NAMALWA (cell line): ENCODE data around the gene ATF7.

ENCODE experiments used
- DNase-seq: peaks from one replicate; pipeline ENCODE4 v3.0.0-alpha.2; 2015; ENCODE audit warnings: low spot score

The ATF7 gene

DNA sequence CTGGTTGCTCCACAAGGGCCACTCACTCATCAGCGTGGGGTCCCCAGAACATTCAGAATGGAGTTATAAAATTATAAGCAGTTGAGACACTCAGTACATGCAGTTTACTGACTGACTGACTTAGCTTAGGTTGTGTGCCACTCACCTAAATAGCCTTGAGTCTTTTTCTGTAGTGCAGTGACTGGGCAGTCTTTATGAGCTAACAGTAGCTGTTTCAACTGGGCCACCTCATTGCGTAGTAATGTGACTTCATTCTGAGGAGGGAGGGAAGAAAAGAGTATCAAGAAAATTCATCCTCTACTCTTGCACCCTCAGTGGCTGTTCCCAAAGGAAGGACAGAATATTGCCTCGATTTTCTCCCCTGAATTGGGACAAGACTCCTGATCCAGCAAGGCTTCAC lies 103.1 kb downstream of the ATF7 start:
- DNase-seq, result no peak

DNA sequence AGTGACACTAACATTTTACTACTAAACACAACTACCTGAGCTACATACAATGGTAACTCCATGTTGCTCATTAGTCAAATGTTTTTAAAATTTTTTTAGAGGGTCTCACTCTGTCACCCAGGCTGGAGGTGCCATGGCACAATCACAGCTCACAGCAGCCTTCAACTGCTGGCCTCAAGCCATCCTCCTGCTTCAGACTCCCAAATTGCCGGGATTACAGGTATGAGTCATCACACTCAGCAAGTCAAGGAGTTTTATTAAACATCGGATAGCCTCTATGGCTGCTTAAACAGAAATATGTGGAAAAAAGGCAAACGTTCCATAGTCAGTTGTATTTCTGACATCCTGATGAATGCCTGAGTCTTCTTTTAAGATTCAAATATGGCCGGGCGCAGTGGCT lies 107.8 kb downstream of the ATF7 start:
- DNase-seq, result no peak

DNA sequence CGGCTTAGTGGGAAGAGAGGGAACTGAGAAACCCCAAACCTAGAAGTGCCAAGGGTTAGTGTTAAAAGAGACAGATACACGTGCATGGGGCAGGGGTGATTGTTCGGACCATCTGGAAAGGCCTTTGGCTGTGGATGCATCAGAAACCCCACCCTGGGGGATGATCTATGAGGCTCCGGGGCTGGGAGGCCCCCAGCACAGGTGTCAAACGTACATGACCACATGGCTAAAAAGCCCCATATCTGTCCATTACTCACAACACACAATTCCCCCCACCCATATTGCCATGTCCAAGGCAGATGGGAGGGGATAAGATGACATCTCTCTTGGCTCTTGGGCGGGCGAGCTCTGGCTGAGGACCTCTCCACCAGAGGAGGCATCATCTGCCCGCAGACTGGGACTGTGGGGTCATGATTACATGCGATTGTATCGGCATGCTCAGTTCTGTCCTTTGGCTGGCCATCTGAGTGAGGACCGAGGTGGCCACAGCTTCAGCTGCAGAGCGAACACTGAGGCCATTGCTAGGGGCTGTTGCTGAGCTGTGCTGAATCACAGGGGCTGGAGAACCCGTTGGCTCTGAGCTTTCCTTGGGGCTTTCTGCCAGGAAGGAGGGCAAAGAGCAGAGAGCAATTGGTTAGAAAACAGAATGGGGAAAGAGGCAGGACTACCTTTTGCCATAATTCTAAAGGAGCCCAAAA lies 109.3 kb downstream of the ATF7 start:
- DNase-seq, result no peak

DNA sequence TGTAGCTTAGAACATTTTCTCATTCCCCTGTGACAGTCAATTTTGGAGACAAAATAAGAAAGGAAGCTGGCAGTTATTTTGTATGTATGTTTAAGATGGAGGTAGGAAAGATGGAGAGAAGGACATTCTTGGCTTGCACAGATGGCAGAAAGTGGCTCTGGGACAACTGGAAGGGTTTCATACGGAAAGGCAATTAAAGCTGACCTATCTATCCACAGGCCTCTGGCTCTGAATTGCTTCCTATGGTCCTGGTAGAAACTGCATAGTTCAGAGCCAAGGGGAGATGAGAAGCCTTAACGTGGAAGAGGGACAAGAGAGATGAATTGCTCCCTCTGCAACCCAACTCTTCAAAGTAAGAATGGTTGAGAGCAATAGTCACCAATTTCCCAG lies 110.9 kb downstream of the ATF7 start:
- no peak for DNase-seq

DNA sequence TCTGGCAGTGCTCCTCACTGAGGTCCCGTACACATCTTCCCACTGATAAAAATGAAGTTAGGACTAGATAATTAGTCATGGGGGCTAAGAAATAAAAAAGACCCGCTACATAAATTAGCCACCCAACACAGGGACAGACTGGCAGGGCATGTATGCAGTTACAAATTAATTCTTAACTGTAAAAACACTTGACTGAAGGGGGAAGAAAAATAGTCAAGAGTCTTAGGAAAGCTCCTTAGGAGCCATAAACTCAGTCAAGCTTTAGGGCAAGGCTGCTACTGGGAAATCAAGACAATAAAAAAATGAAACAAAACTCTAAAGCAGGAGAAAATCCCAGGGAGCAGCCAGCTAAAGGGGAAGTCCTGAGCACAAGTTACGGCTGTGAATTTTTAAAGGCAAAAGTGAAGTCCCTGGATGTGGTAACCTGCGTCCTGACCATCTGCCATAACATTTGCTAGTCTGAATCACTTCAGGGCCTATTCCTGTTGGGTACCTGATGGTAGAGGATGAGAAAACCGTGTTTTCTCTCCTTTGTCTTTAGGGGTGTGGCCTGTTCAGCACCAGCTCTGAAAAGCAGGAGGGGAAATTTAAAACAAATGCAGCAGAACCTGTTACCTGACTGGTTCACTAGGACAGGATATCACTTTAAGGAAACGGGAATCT lies 111.4 kb downstream of the ATF7 start:
- DNase-seq, result no peak

DNA sequence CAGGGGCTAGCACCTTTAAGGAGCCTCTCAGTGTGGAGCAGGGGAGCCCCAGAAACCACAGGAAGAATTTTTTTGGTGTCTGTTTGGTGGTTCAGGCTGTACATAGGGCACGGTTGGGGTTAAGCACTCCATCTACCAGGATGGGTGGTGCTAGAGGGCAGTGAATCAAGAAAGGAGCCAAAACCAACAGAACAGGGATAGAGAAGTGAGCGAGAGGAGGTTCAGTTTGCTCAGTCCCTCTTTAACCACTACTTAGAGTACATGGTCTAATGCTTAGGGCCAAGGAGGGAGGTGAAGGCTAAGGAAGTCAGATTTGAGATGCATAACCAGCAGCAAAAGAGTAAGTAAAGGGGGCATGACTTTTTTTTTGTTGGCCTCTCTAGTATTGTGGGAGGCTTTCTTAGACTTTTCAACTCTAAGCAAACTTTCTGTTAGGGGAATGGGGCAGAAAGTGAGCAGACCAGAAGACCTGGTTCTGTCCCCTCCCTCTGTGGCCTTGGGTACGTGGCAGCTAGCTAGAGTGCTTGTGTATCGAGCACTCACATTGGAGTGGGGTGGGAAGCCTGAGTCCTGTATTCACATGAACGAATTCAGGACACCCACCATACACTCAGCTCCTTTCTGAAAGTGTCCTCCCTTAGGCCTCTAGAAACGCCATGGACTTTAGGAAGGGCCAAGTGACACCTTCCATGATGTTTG lies 112.3 kb downstream of the ATF7 start:
- no peak for DNase-seq

DNA sequence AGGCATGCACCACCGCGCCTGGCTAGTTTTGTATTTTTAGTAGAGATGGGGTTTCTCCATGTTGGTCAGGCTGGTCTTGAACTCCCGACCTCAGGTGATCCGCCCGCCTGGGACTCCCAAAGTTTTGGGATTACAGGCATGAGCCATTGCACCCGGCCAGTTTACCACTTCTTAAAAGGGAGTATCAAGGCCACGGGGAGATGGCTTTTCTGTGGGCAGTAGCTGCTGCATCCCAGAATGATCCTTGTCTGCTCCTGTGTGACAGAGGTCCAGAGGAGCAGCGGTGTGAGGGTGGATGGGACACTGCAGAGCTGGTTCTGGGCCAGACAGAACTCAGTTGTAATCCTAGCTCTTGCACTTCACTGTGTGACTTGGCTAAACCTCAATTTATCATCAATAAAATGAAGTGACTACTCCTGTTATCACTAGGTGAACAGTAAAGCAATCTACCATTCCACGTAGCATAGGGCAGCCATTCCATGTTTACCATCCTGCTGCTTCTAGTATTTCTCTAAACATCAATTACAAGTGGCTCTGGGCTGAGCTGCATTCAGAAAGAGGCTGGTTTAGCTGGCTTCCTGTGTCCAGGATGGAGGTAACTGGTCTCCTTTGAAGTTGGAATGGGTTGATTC lies 115.9 kb downstream of the ATF7 start:
- DNase-seq, result no peak

DNA sequence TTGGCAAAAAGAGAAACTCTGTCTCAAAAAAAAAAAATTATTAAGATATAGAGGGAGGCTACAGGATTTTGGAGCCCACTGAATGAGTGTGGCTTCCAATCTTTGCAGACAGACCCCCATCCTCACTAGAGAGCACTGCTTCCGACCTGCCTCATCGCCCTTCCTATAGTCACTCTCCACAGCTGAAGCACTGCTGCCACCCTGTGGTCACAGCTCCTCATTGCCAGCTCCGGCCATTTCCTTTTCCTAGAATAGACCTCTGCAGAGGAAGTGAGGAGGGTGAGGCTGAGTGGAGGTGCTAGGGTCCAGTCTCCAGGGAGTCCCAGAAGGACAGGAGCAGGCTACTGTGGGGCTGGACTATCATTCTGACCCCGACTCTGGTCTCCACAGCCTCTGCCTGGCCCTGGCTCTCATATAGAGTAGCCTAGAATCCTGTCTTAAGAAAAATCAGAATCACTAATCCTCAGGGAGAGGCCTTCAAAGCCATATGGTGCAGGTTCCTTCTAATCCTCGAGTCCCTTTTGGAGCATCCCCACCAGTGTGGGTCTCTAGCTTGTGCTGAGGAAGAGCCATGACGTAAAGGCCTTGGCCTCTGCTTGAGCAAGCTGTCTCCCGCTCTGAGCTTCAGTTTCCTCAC lies 117.5 kb downstream of the ATF7 start:
- peak; percentile 92 for DNase-seq

DNA sequence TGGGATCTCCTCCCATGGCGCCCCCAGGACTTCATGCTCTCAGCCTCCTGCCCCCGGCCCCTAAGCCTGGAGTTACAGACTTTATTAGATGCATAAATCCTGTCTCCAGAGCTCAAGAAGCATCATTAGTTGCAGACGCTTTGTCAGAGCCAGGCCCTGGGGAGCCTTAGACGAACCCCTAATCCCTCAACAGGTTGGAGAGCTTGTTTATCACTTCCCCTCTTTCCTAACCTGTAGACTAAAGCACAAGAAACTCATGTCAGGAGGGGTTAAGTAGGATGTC lies 118.6 kb downstream of the ATF7 start:
- DNase-seq, result no peak

DNA sequence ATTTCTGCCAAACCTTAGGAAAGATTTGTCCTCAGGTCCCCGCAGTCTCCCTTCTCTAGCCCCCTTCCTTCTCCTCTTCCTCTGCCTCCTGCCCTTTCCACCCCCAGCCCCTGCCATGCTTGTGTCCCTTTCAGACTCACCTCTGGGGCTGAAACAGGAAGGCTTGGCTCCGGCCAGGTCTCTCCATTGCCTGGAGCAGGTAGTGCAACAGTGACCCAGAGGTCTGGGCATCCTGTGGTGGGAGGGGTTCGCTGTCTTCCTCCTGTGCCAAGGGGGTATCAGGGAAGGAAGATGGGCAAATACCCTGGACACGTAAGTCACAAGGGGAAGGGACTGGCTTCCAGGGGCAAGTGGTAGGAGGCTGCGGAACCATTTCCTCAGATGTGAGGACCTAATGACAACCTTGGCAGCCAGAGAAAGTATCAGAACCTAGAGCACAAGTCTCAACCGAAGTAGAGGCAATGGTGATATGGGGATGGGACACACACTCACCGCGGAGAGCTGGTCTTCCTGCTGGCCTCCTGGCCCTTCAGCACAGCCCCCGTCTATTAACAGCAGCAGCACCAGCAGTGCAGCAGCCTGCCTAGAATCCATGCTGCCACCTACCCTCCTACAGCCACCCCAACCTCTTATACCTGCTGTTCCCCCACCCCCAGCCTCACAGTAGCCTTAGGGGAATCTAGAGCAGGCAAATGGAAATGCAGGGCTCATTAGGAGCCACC lies 119.1 kb downstream of the ATF7 start, which contains the start of gene NPFF:
NPFF (minus strand) TSS at position 604 of the 722 bp plus-strand sequence; CDS start at position 594, 10 bp downstream.
- DNase-seq, result no peak

DNA sequence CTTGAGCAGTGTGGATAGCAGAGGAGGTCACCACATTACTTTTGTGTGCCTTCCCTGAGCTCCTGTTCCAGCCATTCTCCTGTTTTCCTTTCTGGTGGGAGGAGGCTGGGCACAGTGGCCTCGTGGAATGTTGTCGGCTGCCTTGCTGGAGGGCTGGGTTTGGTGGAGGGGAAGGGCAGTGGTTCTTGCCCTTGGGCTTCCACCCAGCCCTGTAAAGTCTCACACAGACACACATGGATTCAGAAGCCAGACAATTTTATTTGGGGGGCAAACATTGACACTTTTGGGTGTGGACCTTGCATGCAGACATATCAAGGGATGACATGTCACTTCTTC lies 119.8 kb downstream of the ATF7 start:
- DNase-seq, result no peak

DNA sequence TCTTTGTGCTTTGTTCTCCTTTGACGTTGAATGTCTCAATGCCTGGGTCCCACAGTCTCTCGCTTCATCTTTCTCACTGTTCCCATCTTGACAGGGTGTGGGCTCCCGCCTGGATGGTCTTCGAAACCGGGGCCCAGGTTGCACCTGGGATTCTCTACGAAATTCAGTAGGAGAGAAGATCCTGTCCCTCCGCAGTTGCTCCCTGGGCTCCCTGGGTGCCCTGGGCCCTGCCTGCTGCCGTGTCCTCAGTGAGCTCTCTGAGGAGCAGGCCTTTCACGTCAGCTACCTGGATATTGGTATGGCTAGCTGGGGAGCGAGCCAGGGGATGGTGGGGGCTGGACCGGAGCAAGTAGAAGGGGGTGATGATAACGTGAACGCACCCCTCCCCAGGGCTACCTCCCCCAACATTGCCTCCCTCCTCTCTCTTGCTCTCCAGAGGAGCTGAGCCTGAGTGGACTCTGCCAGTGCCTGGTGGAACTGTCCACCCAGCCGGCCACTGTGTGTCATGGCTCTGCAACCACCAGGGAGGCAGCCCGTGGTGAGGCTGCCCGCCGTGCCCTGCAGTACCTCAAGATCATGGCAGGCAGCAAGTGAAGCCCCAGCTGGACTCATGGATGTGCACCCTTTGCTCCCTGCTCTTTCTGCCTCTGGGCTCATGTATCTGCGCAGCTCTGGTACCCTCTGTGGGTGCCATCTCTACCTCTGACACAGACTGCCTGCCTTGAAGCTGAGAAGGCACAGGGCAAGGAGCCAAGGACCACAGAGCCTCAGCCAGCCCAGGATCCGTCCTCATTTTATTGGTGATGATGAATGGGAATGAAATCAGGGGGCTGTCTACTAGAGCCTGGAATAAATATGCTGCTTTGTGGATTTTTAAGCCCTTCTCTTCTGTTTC lies 120.4 kb downstream of the ATF7 start:
- no peak for DNase-seq

DNA sequence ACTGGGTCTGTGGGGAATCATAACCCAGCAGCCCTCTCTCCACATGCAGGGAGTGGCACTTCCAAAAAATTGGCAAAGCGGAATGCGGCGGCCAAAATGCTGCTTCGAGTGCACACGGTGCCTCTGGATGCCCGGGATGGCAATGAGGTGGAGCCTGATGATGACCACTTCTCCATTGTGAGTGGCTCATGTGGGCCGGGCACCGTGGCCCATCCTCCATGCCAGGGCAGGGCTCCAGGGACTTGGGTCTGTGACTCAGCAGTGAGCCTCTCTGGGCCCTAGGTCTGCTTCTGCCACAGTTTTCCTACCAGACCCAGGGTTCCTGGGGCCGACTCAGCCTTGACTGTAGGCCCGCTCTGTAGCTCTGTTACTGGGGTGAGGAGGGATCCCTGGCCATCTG lies 121.1 kb downstream of the ATF7 start:
- no peak for DNase-seq

DNA sequence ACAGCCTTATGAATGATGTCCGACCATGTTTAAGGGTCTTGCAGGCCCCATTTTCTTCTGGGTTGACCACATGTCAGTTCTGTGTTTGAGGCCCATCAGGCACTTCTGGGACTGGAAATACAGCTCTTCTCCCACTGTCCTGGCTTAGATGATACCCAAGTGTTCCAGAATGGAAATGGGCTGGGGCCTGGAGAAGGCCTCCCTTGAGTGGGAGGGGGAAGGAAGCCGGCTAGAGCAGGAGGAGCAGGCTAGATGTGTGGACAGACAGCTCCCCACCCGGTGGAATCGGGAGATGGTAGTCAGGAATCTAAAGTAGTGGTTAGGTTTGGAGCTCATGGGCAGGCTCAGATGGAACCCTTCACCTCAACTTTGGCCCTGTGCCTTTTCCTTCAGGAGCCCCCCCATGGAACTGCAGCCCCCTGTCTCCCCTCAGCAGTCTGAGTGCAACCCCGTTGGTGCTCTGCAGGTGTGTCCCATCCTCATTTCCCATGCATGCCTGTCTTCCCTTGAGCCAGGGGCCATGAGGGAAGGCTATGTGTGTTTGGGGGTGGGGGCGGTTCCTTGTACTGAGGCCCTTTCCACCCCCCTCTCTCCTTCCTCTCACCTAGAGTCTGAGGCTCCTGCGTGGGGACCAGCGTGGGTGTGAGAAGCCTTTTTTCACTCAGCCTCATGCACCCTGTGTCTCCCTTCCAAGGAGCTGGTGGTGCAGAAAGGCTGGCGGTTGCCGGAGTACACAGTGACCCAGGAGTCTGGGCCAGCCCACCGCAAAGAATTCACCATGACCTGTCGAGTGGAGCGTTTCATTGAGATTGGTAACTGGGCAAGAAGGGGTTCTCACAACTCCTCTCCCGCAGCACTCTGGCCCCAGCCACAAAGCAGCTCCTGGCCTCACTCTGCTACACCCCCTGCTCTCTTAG lies 121.9 kb downstream of the ATF7 start:
- no peak for DNase-seq

DNA sequence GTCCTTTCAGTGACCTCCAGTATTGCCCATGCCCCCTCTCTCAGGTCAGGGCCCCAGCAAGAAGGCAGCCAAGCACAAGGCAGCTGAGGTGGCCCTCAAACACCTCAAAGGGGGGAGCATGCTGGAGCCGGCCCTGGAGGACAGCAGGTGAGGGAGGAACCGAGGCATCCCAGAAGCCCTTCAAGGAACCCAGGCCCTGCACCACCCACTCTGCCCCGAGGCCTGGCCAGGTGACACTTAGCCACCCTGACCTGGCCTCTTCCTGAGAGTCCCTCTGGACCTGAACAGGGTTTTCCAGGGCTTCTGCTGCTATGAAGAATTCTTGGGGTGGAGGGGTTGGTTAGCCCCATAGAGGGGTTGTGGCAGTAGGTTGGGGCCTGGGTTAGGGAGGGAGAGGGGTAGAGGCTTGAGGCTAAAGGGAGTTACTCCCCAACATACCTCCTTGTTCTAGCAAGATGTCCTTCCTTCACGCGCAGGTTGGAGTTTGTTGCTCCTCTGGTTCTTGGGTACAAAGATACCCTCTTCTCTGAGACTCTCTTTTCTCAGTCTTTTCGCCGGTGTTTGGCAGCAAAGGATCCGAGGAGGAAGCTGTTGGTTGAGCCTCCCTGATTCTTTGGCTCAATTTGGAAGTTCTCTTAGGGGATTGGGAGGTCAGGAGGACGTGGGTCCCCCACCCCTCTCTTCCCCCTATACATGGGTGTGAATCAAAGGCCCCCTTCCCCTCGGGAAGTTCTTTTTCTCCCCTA lies 123.0 kb downstream of the ATF7 start:
- DNase-seq, result no peak

DNA sequence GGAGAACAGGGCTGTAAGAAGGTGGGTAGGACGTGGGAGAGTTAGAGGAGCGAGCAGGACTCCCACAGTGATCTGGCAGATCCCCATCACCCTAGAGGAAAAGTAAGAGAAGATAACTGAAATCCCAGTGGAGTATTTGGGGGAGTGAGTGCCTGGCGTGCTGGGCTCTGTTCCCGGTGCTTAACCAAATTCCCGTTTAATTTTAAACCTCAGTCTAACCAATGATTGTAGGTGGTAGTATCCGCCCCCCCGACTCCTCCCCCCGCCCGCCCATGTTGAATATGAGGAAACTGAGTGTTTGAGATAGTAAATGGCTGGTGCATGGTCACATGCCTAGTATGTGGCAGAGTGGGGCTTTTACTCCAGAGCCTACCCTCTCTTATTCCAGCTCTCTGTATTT lies 123.9 kb downstream of the ATF7 start:
- DNase-seq, result no peak

DNA sequence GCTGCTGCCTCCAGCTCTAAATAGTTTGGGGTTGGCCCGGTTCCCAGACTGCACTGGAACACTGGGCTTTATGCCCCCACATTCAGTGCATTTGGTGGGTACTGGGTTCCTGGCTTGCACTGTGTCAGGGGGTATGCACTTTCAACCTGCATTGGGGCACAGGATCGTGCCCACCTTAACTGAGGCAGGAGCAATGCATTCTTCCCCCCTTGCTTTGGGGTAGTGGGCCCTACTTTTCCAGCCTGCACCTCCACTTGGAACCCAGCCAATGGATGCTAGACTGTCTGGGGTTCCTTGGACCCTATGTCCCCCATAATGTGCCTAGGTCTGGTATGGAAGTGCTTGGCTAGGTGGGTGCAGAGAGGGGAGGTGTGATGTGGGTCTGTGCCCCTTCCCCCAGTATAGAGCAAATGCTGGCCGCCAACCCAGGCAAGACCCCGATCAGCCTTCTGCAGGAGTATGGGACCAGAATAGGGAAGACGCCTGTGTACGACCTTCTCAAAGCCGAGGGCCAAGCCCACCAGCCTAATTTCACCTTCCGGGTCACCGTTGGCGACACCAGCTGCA lies 124.5 kb downstream of the ATF7 start:
- DNase-seq, result no peak

DNA sequence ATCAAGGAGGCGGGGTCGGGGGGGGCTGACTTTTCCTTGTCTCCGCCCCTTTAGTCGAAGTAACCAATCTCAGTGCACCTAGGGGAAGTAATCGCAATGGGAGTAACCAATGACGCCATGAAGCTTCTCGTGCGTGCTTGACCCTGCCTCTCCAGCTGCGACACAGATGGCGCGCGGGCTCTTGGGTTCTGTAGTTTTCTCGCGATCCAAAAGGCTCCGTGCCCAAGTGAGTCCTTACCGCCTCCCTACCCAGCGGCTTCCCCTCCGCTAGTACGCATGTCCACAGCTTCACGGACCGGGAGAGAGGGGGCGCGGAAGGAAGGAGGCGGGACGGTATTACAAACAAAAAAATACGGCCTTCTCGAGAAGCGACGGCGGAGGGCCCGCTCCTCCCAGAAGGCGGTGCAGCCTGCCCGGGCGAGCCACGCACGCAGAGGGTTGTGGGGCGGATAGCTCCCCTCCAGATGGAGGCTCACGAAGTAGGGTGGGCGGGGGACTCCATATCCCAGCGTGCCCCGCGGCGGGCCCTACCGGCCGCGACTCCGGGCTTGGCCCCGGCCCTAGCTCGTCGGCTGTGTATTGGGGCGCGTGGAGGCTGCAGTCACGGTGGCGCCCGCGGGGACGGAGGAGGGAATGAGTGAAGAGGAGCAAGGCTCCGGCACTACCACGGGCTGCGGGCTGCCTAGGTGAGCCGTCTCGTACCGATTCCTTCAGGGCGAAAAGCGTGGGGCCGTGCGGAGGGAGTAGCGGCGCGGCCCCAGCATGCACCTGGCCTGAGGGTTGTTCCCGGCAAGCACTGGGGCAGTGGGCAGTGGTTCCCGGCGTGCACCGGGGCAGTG lies 125.2 kb downstream of the ATF7 start, which contains the start of gene TARBP2:
TARBP2 (plus strand) TSS at position 508 of the 839 bp plus-strand sequence; CDS start at position 634, 126 bp downstream.
- DNase-seq, result peak; percentile 99
